Activated T-cell treated with anti-CD3 and anti-CD28 coated beads, Interleukin-2, amount 50 U/mL, for 24 hours (primary cell): ENCODE measurements around the gene PGC.
A peak's percentile ranks its signal among the peaks of the same experiment; 100 is the strongest.

ENCODE experiments used
- DNase-seq: peaks from one replicate; pipeline ENCODE4 v3.0.0-alpha.2; 2020
- H3K27ac Mint-ChIP-seq: 2 replicates; pipeline ENCODE4 v1.8.0; 2020; ENCODE audit warnings: mild to moderate bottlenecking, mixed read lengths
- H3K27me3 Mint-ChIP-seq: 2 replicates; pipeline ENCODE4 v1.8.0; 2020; ENCODE audit warnings: mixed read lengths
- H3K36me3 Mint-ChIP-seq: 2 replicates; pipeline ENCODE4 v1.8.0; 2020; ENCODE audit warnings: low read depth, mixed read lengths
- H3K4me1 Mint-ChIP-seq: 2 replicates; pipeline ENCODE4 v1.8.0; 2020; ENCODE audit warnings: low read depth, mixed read lengths
- H3K4me3 Mint-ChIP-seq: 2 replicates; pipeline ENCODE4 v1.8.0; 2020; ENCODE audit warnings: mild to moderate bottlenecking, moderate library complexity, mixed read lengths
- H3K9me3 Mint-ChIP-seq: 2 replicates; pipeline ENCODE4 v1.8.0; 2020; ENCODE audit warnings: mixed read lengths

PGC gene

DNA sequence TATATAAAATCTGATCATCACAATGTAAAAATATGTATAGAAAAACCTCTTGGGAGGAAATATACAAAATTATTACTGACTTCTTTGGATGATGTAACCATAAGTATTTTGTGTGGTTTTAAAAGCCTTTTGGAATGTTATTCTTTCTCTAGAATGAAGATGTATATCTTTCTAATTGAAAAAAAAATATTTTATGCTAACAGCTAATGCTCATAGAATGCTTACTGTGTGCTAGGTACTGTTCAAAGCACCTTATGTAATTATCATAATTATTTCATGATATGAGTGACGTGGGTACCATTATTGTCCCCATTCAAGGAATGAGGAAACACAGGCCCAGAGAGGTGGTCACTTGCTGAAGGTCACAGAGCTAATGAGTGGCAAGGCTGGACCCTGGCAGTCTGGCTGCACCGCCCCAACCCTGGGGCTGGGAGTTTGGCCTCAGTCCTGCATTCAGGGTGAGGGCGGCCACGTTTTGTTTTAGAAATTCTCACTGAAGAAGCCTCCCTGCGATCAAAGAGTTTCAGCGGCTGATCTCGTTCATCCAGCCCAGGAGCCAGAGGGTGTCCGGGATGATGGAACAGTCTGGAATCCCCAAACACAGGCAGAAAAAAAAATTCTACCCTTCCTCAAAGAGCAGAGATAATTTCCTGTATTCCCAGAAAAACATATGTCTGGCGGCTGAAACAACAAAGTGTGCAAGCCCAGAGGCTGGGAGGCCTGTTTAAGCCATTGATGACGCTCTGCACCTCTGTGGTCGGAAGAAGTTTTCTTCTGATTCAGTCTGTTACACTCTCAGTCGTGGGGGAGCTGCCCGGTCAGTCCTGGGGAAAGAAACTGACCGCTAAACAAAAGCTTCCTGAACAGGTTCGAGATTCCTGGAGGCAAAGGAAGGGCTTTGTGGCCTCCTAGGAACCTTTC, 49.1 kb downstream of the PGC start:
- H3K4me3 Mint-ChIP-seq = no peak overlapping the region
- H3K27me3 Mint-ChIP-seq = no peaks in the 10 kb centered on the region
- no peaks in the 10 kb centered on the region for H3K9me3 Mint-ChIP-seq
- H3K36me3 Mint-ChIP-seq = no peaks in the 10 kb centered on the region
- no peak overlapping the region for H3K27ac Mint-ChIP-seq
- H3K4me1 Mint-ChIP-seq = no peaks in the 10 kb centered on the region
- no peak for DNase-seq

DNA sequence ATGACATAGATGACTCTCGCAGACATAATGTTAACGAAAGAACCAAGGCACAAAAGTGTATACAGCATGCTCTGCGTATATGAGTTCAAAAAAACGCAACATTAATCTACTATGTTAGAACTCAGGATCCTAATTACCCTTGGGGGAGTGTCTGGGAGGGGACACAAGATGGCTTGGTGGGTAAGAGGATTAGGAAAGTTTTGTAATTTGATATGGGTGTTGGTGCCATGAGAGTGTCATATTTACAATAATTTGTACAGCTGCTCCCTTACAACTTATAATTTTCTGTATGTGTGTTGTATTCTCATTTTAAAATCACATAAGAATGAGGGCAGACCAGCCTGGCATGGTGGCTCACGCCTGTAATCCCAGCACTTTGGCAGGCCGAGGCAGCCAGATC, 50.4 kb downstream of the PGC start:
- no peaks in the 10 kb centered on the region for H3K9me3 Mint-ChIP-seq
- H3K4me3 Mint-ChIP-seq = no peak overlapping the region
- H3K27me3 Mint-ChIP-seq = no peaks in the 10 kb centered on the region
- DNase-seq = no peak
- H3K36me3 Mint-ChIP-seq = no peaks in the 10 kb centered on the region
- no peaks in the 10 kb centered on the region for H3K4me1 Mint-ChIP-seq
- no peak overlapping the region for H3K27ac Mint-ChIP-seq

DNA sequence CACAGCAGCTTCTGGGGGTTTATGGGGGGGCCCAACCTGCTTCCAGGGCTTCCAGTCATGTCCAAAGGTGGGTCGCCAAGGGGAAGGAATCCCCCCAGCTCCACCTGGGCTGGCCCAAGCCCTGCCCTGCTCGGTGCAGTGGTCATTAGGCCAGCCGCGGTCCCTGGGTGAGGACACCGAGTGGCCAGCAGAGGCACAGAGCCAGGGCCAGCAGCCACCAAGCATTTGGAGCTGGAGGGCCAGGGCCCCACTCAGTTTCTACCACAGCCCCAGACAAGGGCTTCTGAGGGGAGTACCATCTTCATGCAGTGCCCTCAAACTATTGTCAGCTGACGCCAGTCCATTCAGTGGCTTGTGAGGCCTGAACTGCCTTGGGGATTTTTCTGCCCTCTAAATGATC, 51.4 kb downstream of the PGC start:
- no peaks in the 10 kb centered on the region for H3K9me3 Mint-ChIP-seq

DNA sequence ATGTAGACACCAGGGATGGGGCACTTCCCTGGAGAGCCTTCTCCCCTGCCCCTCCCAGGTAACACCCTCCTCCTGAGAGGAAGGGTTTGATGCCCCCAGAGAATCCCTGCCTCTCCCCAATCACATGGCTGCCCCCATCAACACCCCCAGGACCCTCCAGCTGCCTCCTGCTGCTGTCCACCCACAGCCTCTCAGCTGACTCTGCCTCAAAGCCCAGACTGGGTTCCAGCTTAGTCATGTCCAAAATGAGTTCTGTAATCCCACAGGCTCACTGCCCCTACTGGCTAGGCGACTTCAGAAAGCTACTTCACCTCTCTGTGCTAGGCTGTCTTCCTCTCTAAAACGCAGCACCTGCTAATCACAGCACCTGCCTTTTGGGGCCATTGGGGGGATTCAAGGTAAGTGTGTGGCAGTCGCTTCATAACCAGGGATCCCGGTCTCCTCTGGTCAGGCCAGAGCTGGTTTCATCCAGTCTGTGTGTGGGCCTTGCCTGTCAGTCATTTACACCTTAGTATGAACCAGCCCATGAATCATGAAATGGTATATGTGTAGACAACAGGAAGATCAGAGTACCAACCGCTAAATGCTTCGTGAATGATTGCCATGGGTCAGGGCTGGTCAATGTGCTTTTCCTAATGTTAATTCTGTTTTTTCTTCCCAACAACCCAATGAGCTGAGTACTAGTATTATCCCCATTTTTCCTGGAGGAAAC, 52.2 kb downstream of the PGC start:
- no peaks in the 10 kb centered on the region for H3K9me3 Mint-ChIP-seq
- H3K4me1 Mint-ChIP-seq = no peaks in the 10 kb centered on the region
- no peaks in the 10 kb centered on the region for H3K27me3 Mint-ChIP-seq
- no peak overlapping the region for H3K4me3 Mint-ChIP-seq
- DNase-seq = no peak
- H3K36me3 Mint-ChIP-seq = peaks cover 9% of the 10 kb centered on the region
- no peak overlapping the region for H3K27ac Mint-ChIP-seq

More for the DNA sequence above, 51.4 kb downstream of the PGC start:
- Mint-ChIP-seq H3K27me3 (no peaks in the 10 kb centered on the region), H3K4me3 (no peak overlapping the region), H3K4me1 (no peaks in the 10 kb centered on the region), H3K36me3 (peaks cover 2% of the 10 kb centered on the region), H3K27ac (no peak overlapping the region)
- DNase-seq = no peak

DNA sequence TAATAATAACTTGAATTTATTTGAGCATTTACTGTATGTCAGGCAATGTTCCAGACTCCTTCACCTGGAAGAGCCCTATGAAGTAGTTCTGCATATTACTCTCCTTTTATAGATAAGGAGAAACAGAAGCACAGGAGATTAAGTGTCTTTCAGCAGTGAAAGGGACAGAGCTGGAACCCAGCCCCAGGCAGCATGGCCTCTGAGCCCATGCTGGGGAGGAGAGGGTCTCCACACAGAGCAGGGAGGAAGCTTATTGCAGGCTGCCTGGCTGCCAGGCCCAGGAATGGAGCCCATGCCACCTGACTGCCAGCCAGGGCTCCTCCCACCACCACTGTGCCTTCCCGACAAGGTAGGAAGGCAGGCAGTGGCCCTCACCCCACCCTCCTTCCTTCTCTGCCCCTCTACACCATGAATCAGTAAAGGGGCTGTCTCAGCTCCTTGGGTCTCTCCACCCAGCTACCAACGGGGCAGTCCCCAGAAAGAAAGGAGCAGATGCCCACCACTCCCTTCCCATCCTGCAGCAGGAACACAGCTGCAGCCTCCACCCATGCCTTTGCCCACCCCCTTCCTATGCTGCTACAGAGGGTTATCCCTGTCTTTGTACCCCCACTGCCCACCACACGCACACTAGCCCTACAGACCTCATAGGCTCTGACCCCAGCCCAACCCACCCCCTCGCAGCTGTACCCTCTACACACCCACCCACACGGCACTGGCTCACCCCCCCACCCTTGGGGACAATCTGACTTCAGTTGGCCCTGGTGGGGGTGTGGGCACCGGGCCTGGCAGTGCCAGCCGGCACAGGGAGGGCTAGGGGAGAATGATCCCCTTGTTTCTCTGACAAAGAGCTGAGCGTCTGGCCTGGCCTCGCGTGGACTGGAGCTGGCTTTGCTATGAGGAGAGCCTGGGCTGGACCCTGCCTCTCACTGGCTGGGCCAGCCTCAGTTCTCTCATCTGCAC, 53.6 kb downstream of the PGC start:
- Mint-ChIP-seq H3K4me1 (peaks cover 2% of the 10 kb centered on the region), H3K27ac (no peak overlapping the region), H3K27me3 (no peaks in the 10 kb centered on the region), H3K36me3 (peaks cover 14% of the 10 kb centered on the region), H3K9me3 (no peaks in the 10 kb centered on the region), H3K4me3 (no peak overlapping the region)
- DNase-seq = no peak

DNA sequence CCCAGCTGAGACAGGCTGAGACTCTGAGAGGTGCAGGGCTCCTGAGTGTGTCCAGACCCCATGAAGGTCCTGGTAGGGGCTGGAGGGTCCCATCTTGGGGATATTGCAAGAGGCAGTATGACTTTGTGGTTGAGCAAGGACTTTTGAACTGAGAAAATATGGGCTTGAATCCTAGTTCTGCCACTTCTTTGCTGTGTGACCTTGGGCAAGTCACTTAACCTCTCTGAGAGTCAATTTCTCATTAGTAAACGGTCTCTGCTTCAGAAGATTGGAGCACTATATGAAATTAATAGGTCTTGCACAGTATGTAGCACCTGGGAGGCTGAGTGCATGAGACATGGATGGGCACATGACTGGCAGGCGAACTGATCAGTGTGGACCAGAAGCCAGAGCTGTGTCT, 54.5 kb downstream of the PGC start:
- Mint-ChIP-seq H3K4me3 (no peak overlapping the region), H3K27me3 (no peaks in the 10 kb centered on the region), H3K36me3 (peaks cover 19% of the 10 kb centered on the region), H3K27ac (no peak overlapping the region), H3K4me1 (peaks cover 2% of the 10 kb centered on the region), H3K9me3 (no peaks in the 10 kb centered on the region)
- no peak for DNase-seq

DNA sequence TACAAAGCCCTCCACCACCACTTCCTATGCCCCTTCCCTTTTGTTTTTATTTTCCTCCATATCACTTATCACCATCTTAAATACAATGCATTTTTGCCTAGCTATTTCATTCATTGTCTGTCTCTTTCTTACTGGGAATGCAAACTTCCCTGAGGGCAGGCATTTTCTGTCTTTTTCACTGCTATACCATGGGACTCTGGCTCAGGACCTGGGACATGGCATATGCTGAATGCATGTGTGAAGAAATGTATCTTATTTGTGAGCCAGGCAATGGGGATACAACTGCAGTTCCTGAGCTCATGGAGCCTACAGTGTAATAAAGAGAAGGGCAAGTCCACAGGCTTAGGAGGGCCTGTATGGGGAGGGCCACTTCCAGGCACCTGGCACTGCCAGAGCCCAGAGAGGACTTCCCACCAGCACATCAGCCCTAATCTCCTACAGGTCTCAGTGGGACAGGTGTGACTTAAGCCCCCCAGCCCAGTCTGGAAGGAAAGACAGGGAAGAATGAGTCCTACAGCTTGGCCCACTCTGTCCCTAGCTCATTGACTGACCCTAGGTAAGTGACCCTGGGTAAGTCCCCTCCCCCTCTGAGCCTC, 55.0 kb downstream of the PGC start:
- Mint-ChIP-seq H3K9me3 (no peaks in the 10 kb centered on the region), H3K4me3 (no peak overlapping the region), H3K27me3 (no peaks in the 10 kb centered on the region), H3K27ac (no peak overlapping the region), H3K4me1 (peaks cover 2% of the 10 kb centered on the region), H3K36me3 (peaks cover 24% of the 10 kb centered on the region)
- no peak for DNase-seq

DNA sequence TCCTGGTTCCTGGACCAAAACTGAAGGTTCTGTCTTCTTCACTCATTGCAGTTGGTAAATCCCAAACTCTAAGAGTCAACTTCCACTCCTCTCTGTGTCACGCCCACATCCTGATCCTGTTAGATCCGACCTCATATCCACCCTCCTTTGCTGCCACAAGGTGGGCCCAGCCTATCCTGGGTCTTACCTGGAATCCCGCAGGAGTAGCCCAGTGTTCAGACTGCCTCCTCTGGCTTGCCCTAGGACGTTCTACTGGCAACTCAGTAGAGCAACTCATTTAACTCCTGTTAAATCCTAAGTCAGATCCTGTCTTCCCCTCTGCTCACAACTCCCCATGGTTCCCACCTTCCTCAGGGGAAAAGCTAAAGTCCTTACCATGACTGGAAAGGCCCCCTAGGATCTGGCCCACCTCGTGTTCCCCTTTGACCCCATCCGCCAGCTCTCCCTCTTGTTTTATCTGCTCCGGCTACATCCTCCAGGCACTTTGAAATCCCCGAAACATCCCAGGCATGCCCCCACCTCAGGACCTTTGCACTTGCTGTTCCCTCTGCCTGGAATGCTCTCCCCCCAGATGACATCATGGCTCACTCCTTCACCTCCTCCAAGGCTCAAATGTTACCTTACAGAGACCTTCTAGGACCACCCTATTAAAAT, 55.6 kb downstream of the PGC start:
- Mint-ChIP-seq H3K4me3 (no peak overlapping the region), H3K4me1 (peaks cover 2% of the 10 kb centered on the region), H3K36me3 (peaks cover 26% of the 10 kb centered on the region), H3K27me3 (no peaks in the 10 kb centered on the region), H3K27ac (no peak overlapping the region), H3K9me3 (no peaks in the 10 kb centered on the region)
- DNase-seq = no peak

DNA sequence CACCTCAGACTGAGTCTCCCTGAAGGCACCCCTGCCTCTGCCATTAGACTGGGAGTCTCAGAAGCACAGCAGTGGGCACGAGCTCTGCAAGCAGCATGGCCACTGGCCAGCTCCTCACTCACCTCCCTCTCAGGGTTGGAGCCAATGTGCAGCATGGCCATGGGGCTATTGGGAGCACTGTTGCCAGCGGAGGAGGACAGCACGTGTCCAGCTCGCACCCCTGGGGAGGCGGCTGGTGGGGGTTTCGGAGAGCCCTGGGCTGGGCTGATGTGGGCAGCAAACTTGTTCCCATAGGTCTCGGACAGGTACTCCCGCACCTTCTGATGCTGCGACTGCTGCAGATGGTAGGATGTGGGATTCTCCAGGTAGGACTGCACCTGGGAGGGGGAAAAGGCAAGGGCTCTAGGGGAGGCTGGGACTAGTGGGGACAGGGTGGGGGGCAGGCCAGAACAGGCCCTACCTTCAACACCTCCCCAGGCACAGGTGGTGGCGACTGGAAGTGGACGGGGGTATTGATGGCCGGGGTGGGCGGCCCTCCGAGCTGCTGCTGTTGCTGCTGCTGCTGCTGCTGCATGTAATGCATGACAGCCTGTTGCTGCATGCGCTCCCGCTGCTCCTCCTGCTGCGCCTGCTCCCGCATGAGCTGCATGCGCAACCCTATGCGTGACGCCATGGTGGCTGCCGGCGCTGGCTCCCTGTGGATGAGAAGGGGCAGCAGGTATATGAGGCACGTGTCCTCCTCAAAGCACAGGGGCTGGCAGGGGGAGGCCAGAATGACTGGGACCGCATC, 56.5 kb downstream of the PGC start:
- no peaks in the 10 kb centered on the region for H3K9me3 Mint-ChIP-seq
- no peak for DNase-seq

DNA sequence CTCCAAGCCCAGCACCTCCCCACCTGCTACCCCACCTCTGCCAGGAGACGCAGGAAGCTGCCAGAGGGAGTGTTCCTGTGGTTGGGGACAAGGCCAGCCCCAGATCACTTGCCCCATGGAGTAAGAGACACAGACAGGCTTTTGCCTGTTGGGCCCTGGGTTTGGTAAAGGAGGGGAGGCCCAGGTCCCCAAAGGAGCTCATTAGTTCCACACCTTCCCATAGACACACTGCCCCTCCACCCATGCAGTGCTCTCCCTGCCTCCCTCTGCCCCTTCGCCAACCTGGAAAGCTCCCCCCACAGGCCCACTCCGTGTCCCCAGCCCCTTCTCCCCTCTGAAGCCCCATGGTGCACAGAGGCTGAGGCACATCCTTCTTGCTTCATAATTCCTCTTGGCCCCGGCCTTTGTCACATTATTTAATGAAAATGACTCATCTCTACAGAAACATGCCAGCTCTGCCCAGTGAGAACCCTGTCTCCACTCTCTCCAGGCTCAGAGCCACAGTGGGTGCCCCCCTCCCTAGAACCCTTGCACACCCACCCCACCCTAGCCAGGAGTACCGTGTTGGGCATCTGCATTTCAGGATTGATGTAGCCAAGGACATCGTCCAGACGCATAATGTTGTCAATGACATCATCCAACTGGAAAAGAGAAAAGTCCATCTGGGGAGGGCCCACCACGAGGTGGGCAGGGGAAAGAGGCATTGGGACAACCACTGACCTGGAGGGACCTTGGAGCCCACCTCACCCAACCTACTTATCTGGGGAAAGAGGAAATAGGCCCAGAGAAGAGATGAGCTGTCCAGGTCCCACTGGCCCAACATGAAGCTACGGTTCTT, 57.8 kb downstream of the PGC start:
- DNase-seq = peak; percentile 17
- Mint-ChIP-seq H3K4me1 (peaks cover 2% of the 10 kb centered on the region), H3K4me3 (no peak overlapping the region), H3K27ac (no peak overlapping the region), H3K36me3 (peaks cover 37% of the 10 kb centered on the region), H3K9me3 (no peaks in the 10 kb centered on the region), H3K27me3 (no peaks in the 10 kb centered on the region)

More for the DNA sequence above, 56.5 kb downstream of the PGC start:
- H3K27me3 Mint-ChIP-seq = no peaks in the 10 kb centered on the region
- H3K4me1 Mint-ChIP-seq = peaks cover 2% of the 10 kb centered on the region
- peaks cover 33% of the 10 kb centered on the region for H3K36me3 Mint-ChIP-seq
- H3K4me3 Mint-ChIP-seq = no peak overlapping the region
- H3K27ac Mint-ChIP-seq = no peak overlapping the region

DNA sequence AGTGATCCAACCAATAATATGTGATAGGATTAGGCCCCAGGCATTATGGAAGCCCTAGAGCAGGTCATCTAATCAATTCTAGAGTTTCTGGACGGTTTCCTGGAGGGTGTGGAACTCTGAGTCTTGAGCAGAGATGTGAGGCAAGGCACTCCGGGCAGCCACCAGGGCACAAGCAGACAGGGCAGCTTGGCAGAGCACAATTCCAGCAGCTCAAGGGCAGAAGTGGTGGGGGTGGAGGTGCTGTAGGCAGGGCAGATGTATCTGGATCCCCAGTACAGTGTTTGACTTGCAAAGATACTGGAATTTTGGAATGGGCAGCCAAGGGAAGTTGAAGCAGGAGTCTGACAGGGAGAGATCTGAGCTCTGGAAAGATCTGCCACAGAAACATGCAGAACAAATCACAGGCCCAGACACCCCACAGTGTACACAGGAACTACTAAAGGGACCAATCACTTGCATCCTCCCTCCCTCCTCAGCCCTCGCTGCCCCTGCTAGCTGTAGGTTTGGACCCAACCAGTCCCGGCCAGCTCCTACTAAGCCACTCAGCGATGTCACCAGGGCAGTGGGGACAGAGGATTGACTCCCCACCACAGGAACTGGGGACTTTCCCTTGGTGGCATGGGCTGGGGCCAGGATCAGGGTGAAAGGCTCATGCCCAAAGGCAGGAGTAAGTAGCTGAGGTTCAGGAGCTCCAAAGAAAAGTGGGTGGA, 58.8 kb downstream of the PGC start:
- Mint-ChIP-seq H3K27ac (no peak overlapping the region), H3K4me3 (no peak overlapping the region), H3K27me3 (no peaks in the 10 kb centered on the region), H3K9me3 (no peaks in the 10 kb centered on the region), H3K4me1 (peaks cover 6% of the 10 kb centered on the region), H3K36me3 (peaks cover 37% of the 10 kb centered on the region)
- peak; percentile 25 for DNase-seq
